Measurements from ENCODE around the gene MTMR11. TPM values are rescaled to one million over a fixed set of nuclear protein-coding genes. Genes with fewer than 3 reads are reported as not detected.

MTMR11 gene
- total and polyA plus RNA-seq, 9 of the 15 experiments (the other 6 are each of a cell fraction or from before 2014, with no cell fraction given) = 0.09 to 1.6 (median 0.51) TPM

GRCh38 chr1:149888247-149888998 is 48.3 kb downstream of the MTMR11 start (continued):
- TF ChIP-seq EHMT2 (IDR thresholded peaks at IDR 0.05) = peak; percentile 79; the same call in 1 of the 2 replicates
- TF ChIP-seq HDGF (IDR thresholded peaks at IDR 0.05) = peak; percentile 83; the same call in 1 of the 2 replicates
- TF ChIP-seq PKNOX1 (IDR thresholded peaks at IDR 0.05) = peak; percentile 3; the same call in 1 of the 2 replicates
- TF ChIP-seq TAF9B (IDR thresholded peaks at IDR 0.05; ENCODE audit: partially characterized antibody) = peak; percentile 67
- no peak; the same call in none of the 2 replicates for TF ChIP-seq ZNF766 (CRISPR knock-in tag; conservative IDR thresholded peaks at IDR 0.05)
- peak; percentile 54 for TF ChIP-seq ATF7 (IDR thresholded peaks at IDR 0.05)
- 0 out of 2 replicates have a peak, but pooled peaks have one; percentile 9 for TF ChIP-seq ZNF143 (CRISPR knock-in tag; IDR thresholded peaks at IDR 0.05)
- TF ChIP-seq, protein P1, sequence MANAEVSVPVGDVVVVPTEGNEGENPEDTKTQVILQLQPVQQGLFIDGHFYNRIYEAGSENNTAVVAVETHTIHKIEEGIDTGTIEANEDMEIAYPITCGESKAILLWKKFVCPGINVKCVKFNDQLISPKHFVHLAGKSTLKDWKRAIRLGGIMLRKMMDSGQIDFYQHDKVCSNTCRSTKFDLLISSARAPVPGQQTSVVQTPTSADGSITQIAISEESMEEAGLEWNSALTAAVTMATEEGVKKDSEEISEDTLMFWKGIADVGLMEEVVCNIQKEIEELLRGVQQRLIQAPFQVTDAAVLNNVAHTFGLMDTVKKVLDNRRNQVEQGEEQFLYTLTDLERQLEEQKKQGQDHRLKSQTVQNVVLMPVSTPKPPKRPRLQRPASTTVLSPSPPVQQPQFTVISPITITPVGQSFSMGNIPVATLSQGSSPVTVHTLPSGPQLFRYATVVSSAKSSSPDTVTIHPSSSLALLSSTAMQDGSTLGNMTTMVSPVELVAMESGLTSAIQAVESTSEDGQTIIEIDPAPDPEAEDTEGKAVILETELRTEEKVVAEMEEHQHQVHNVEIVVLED (CRISPR knock-in tag; IDR thresholded peaks at IDR 0.05) = peak; percentile 12; the same call in 1 of the 2 replicates
- peak; percentile 60; the same call in 1 of the 2 replicates for TF ChIP-seq MIER1 (IDR thresholded peaks at IDR 0.05; ENCODE audit: low read depth)
- TF ChIP-seq KDM2B (CRISPR knock-in tag; IDR thresholded peaks at IDR 0.05) = no peak
- TF ChIP-seq TAF15 (IDR thresholded peaks at IDR 0.05; ENCODE audit: low read depth, low read length) = no peak
- TF ChIP-seq ZNF316 (IDR thresholded peaks at IDR 0.05) = peak; percentile 10
- peak; percentile 50 for TF ChIP-seq SMARCA4 (IDR thresholded peaks at IDR 0.05)
- TF ChIP-seq TEAD4 (IDR thresholded peaks at IDR 0.05; ENCODE audit: low read length) = peak; percentile 66
- TF ChIP-seq TEAD4 (CRISPR knock-in tag; IDR thresholded peaks at IDR 0.05; ENCODE audit: borderline replicate concordance) = no peak
- TF ChIP-seq LEF1 (IDR thresholded peaks at IDR 0.05) = peak; percentile 71; the same call in 1 of the 2 replicates
- TF ChIP-seq SIX5 (IDR thresholded peaks at IDR 0.05; ENCODE audit: borderline replicate concordance in 1 of 2, insufficient read depth in 1 of 2, low read depth in 1 of 2, low read length in 2 of 2) = no peak
- peak; percentile 53; the same call in 1 of the 2 replicates for TF ChIP-seq CBFA2T3 (IDR thresholded peaks at IDR 0.05)
- no peak; a peak in 1 of 4 replicates for TF ChIP-seq FOXA3 (CRISPR knock-in tag; conservative IDR thresholded peaks at IDR 0.05 in 1 of 2, IDR thresholded peaks at IDR 0.05 in 1 of 2)
- 0 out of 2 replicates have a peak, but pooled peaks have one; percentile 32 for TF ChIP-seq HIVEP1 (CRISPR knock-in tag; IDR thresholded peaks at IDR 0.05)
- 0 out of 2 replicates have a peak, but pooled peaks have one; percentile 35 for TF ChIP-seq HDAC2 (IDR thresholded peaks at IDR 0.05)
- TF ChIP-seq, protein P2, sequence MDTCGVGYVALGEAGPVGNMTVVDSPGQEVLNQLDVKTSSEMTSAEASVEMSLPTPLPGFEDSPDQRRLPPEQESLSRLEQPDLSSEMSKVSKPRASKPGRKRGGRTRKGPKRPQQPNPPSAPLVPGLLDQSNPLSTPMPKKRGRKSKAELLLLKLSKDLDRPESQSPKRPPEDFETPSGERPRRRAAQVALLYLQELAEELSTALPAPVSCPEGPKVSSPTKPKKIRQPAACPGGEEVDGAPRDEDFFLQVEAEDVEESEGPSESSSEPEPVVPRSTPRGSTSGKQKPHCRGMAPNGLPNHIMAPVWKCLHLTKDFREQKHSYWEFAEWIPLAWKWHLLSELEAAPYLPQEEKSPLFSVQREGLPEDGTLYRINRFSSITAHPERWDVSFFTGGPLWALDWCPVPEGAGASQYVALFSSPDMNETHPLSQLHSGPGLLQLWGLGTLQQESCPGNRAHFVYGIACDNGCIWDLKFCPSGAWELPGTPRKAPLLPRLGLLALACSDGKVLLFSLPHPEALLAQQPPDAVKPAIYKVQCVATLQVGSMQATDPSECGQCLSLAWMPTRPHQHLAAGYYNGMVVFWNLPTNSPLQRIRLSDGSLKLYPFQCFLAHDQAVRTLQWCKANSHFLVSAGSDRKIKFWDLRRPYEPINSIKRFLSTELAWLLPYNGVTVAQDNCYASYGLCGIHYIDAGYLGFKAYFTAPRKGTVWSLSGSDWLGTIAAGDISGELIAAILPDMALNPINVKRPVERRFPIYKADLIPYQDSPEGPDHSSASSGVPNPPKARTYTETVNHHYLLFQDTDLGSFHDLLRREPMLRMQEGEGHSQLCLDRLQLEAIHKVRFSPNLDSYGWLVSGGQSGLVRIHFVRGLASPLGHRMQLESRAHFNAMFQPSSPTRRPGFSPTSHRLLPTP (IDR thresholded peaks at IDR 0.05; ENCODE audit: borderline replicate concordance, extremely low read depth, insufficient read length) = no peak
- no peak for TF ChIP-seq TSC22D4 (tag; IDR thresholded peaks at IDR 0.05)
- 0 out of 2 replicates have a peak, but pooled peaks have one; percentile 30 for TF ChIP-seq ZNF764 (CRISPR knock-in tag; IDR thresholded peaks at IDR 0.05; ENCODE audit: low read depth)
- peak; percentile 43; the same call in 1 of the 2 replicates for TF ChIP-seq NFE2 (IDR thresholded peaks at IDR 0.05; ENCODE audit: low read depth)

Measured in K562 (cell line).